Neural progenitor cell (in vitro differentiated cells): ENCODE measurements around the gene PSMB4. TPM values are rescaled to one million over a fixed set of nuclear protein-coding genes. Genes with fewer than 3 reads are reported as not detected.

Source experiments
- DNase-seq: peaks from one replicate; pipeline ENCODE4 v3.0.0-alpha.2; 2016; ENCODE audit warnings: low spot score
- H2AFZ ChIP-seq: fragments of 200-600 bp; sonication (generic); replicated peaks from 2 replicates; pipeline ENCODE4 v1.6.1; 2016; ENCODE audit warnings: antibody characterized with exemption
- H3F3A ChIP-seq: fragments of 200-600 bp; sonication (generic); 2 replicates; pipeline ENCODE4 v1.6.1; 2016; ENCODE audit warnings: antibody characterized with exemption, low read depth
- H3K27ac ChIP-seq: fragments of 200-600 bp; sonication (generic); 2 replicates; pipeline ENCODE4 v1.5.1; 2016; ENCODE audit warnings: mild to moderate bottlenecking
- H3K27me3 ChIP-seq: fragments of 200-600 bp; sonication (generic); 2 replicates; pipeline ENCODE4 v1.6.1; 2016; ENCODE audit warnings: mild to moderate bottlenecking, moderate library complexity
- H3K36me3 ChIP-seq: fragments of 200-600 bp; sonication (generic); 2 replicates; pipeline ENCODE4 v1.5.1; 2016
- H3K4me1 ChIP-seq: fragments of 200-600 bp; sonication (generic); 2 replicates; pipeline ENCODE4 v1.6.1; 2016; ENCODE audit warnings: mixed run types
- H3K4me2 ChIP-seq: fragments of 200-600 bp; sonication (generic); 2 replicates; pipeline ENCODE4 v1.6.1; 2016
- H3K4me3 ChIP-seq: fragments of 200-600 bp; sonication (generic); 2 replicates; pipeline ENCODE4 v1.5.1; 2016
- H3K79me2 ChIP-seq: fragments of 200-600 bp; sonication (generic); 2 replicates; pipeline ENCODE4 v1.6.1; 2016; ENCODE audit warnings: low read depth
- H3K9ac ChIP-seq: fragments of 200-600 bp; sonication (generic); 2 replicates; pipeline ENCODE4 v1.6.1; 2016
- H3K9me3 ChIP-seq: fragments of 200-600 bp; sonication (generic); 2 replicates; pipeline ENCODE4 v1.5.1; 2016; ENCODE audit warnings: low read depth
- H4K20me1 ChIP-seq: fragments of 200-600 bp; sonication (generic); 2 replicates; pipeline ENCODE4 v1.6.1; 2016; ENCODE audit warnings: low read depth
- H3K27ac Mint-ChIP-seq: 3 replicates; pipeline ENCODE4 v1.8.0; 2021; ENCODE audit warnings: mixed read lengths
- H3K27me3 Mint-ChIP-seq: 2 replicates; pipeline ENCODE4 v1.8.0; 2022; ENCODE audit warnings: low read depth, mild to moderate bottlenecking, inconsistent platforms, moderate library complexity, mixed read lengths; ENCODE audit not compliant: insufficient read depth
- H3K36me3 Mint-ChIP-seq: 3 replicates; pipeline ENCODE4 v1.8.0; 2021; ENCODE audit warnings: mixed read lengths
- H3K4me1 Mint-ChIP-seq: 3 replicates; pipeline ENCODE4 v1.8.0; 2021; ENCODE audit warnings: mixed read lengths
- H3K4me3 Mint-ChIP-seq: 3 replicates; pipeline ENCODE4 v1.8.0; 2021; ENCODE audit warnings: mild to moderate bottlenecking, moderate library complexity, mixed read lengths
- H3K9me3 Mint-ChIP-seq: 3 replicates; pipeline ENCODE4 v1.8.0; 2020; ENCODE audit warnings: mixed read lengths
- EZH2 ChIP-seq: fragments of 200-600 bp; sonication (generic); IDR thresholded peaks from 2 replicates; pipeline ENCODE4 v1.6.1; 2017; ENCODE audit warnings: antibody characterized with exemption, mild to moderate bottlenecking, moderate library complexity
- EZH2phosphoT487 ChIP-seq: fragments of 200-600 bp; sonication (generic); IDR thresholded peaks from 2 replicates; pipeline ENCODE4 v1.6.1; 2017; ENCODE audit warnings: antibody characterized with exemption
- total RNA-seq: library from RNA; depleted of rRNA; stranded (reverse); fragments of >200 nt; gene quantifications from 2 replicates; pipeline ENCODE4 v1.2.3, GENCODE V29; 2015; ENCODE audit warnings: low replicate concordance
- TF ChIP-seq, protein P1 (sequence below): fragments of 200-600 bp; sonication (generic); IDR thresholded peaks from 2 replicates; pipeline ENCODE4 v1.5.1; 2017; ENCODE audit warnings: antibody characterized with exemption, mild to moderate bottlenecking

Gene PSMB4
- total RNA-seq, 1 donor from 2014 or later, result 267 TPM

DNA sequence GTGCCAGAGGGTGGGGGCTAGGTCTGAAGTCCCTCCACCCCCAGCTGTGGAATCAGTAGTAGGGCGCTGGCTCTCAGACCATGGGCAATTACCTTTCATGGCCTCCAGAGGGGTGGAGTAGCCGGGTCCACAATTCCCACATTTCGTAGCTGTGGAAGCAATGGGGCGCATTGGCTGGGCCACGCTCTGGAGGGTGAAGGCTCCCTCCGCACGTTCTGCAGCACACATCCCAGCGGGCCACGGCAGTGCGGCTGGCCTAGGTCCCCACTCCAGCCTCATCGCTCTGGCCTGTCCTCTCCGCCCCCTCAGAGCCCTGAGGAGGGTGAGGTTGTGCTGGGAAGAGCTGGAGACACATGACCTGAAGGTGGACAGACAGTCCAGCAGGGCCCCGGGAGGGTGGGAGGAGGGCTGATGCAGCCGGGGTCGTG lies 29.7 kb upstream of the PSMB4 start:
- no peaks in the 10 kb centered on the region for H3K79me2 ChIP-seq
- TF ChIP-seq, protein P1, sequence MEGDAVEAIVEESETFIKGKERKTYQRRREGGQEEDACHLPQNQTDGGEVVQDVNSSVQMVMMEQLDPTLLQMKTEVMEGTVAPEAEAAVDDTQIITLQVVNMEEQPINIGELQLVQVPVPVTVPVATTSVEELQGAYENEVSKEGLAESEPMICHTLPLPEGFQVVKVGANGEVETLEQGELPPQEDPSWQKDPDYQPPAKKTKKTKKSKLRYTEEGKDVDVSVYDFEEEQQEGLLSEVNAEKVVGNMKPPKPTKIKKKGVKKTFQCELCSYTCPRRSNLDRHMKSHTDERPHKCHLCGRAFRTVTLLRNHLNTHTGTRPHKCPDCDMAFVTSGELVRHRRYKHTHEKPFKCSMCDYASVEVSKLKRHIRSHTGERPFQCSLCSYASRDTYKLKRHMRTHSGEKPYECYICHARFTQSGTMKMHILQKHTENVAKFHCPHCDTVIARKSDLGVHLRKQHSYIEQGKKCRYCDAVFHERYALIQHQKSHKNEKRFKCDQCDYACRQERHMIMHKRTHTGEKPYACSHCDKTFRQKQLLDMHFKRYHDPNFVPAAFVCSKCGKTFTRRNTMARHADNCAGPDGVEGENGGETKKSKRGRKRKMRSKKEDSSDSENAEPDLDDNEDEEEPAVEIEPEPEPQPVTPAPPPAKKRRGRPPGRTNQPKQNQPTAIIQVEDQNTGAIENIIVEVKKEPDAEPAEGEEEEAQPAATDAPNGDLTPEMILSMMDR, result no peak
- no peak for TF ChIP-seq EZH2phosphoT487
- no peak for TF ChIP-seq EZH2
- no peak overlapping the region for H3K4me3 ChIP-seq
- no peak overlapping the region for H2AFZ ChIP-seq
- no peaks in the 10 kb centered on the region for H3K9me3 ChIP-seq
- no peak overlapping the region for H3K27ac Mint-ChIP-seq
- H4K20me1 ChIP-seq, result no peaks in the 10 kb centered on the region
- no peak overlapping the region for H3K4me2 ChIP-seq
- peaks cover 26% of the 10 kb centered on the region for H3K4me1 ChIP-seq
- H3K4me1 Mint-ChIP-seq, result peaks cover 36% of the 10 kb centered on the region
- H3K4me3 Mint-ChIP-seq, result no peak overlapping the region
- no peaks in the 10 kb centered on the region for H3F3A ChIP-seq
- H3K9ac ChIP-seq, result no peak overlapping the region
- no peak overlapping the region for H3K27ac ChIP-seq
- peaks cover 2% of the 10 kb centered on the region for H3K27me3 Mint-ChIP-seq
- no peaks in the 10 kb centered on the region for H3K27me3 ChIP-seq
- H3K36me3 Mint-ChIP-seq, result peaks cover 12% of the 10 kb centered on the region
- no peaks in the 10 kb centered on the region for H3K36me3 ChIP-seq
- DNase-seq, result no peak
- H3K9me3 Mint-ChIP-seq, result no peaks in the 10 kb centered on the region

DNA sequence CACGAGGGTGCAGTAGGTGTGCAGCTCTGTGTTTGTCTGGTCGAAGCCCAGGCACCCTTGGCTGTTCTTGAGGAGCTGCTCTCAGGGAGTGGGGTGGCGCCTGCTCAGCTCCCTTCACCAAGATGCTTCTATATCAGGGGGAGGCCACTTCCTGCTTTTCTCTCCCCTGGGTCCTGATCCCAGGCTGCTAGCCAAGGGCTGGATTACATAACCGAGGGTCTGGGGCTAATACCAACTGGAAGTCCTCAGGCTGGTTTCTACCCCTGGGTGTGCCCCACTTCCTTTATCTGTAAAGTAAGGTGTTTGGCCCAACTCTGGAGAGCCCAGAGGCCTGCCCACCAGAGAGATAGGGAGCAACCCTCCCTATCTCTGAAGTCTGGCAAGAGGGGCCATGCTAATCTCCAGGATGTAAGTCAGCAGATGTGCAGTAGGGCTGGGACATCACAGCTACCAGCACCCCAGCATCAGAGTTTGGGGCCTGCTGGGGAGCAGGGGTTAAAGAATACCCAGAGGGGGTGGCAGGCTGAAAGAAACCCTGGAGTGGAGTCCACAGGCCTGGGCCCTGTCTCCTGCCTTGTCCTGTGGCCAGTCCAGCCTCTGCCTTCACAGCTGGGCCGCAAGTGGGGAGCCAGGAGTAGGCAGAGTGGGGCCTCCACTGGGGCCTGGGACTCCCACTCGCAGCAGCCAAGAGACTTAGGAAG lies 29.0 kb upstream of the PSMB4 start:
- H3K27ac ChIP-seq, result no peak overlapping the region
- H3K36me3 ChIP-seq, result no peaks in the 10 kb centered on the region
- H3K4me3 ChIP-seq, result no peak overlapping the region
- H4K20me1 ChIP-seq, result no peaks in the 10 kb centered on the region
- peaks cover 26% of the 10 kb centered on the region for H3K4me1 ChIP-seq
- peaks cover 2% of the 10 kb centered on the region for H3K27me3 Mint-ChIP-seq
- H3K4me2 ChIP-seq, result peak overlapping the region; percentile 16
- peaks cover 10% of the 10 kb centered on the region for H3K36me3 Mint-ChIP-seq
- TF ChIP-seq EZH2 (no peak), EZH2phosphoT487 (no peak)
- TF ChIP-seq, protein P1, result no peak
- H3K9ac ChIP-seq, result no peak overlapping the region
- no peaks in the 10 kb centered on the region for H3K79me2 ChIP-seq
- H3K9me3 ChIP-seq, result no peaks in the 10 kb centered on the region
- H3K9me3 Mint-ChIP-seq, result no peaks in the 10 kb centered on the region
- no peak overlapping the region for H3K4me3 Mint-ChIP-seq
- peaks cover 42% of the 10 kb centered on the region for H3K4me1 Mint-ChIP-seq
- no peaks in the 10 kb centered on the region for H3F3A ChIP-seq
- no peaks in the 10 kb centered on the region for H3K27me3 ChIP-seq
- no peak overlapping the region for H2AFZ ChIP-seq
- H3K27ac Mint-ChIP-seq, result peak overlapping the region; percentile 63
- DNase-seq, result no peak

DNA sequence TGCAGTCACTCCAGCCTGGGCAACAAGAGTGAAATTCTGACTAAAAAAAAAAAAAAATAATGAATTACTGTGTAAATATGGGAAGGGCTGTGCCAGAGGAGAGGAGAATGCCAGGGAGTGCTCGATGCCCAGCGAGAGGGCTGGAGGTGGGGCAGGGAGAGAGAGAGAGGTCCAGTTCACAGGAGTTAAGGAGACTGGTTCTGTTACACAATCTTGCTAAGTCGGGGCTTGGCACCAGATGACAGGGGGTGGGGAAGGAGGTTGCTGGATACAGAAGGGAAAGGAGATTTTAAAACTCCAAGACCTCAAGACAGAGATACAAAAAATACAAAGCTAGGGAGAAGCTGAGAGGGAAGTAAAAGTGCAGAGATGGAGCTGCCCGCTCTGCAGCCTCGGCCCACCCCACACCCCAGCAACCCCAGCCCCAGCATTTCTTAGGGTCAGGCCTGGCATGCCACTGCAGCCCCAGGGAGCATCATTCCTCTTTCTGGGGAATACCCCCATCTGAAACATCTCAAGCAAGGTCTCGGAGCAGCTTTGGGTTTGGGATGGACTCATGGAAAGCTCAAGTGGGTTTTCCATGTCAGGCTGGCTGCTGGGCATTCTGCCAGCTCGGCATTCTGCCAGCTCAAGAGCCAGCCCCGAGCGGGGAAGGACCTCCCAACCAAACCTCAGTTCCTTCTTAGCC lies 27.9 kb upstream of the PSMB4 start:
- Histone ChIP-seq H3K27ac (no peak overlapping the region), H4K20me1 (no peaks in the 10 kb centered on the region), H3K9me3 (no peaks in the 10 kb centered on the region), H3K4me2 (peak overlapping the region; percentile 76), H3K79me2 (no peaks in the 10 kb centered on the region), H3K4me1 (peaks cover 26% of the 10 kb centered on the region), H3F3A (no peaks in the 10 kb centered on the region), H3K36me3 (no peaks in the 10 kb centered on the region), H3K9ac (no peak overlapping the region), H2AFZ (no peak overlapping the region), H3K27me3 (no peaks in the 10 kb centered on the region), H3K4me3 (peak overlapping the region; percentile 46)
- peaks cover 2% of the 10 kb centered on the region for H3K27me3 Mint-ChIP-seq
- H3K36me3 Mint-ChIP-seq, result peaks cover 2% of the 10 kb centered on the region
- H3K4me1 Mint-ChIP-seq, result peaks cover 43% of the 10 kb centered on the region
- no peaks in the 10 kb centered on the region for H3K9me3 Mint-ChIP-seq
- TF ChIP-seq EZH2, result no peak
- TF ChIP-seq, protein P1, result no peak
- no peak for TF ChIP-seq EZH2phosphoT487
- peak overlapping the region; percentile 33 for H3K27ac Mint-ChIP-seq
- no peak for DNase-seq
- H3K4me3 Mint-ChIP-seq, result peak overlapping the region; percentile 82
